Vagina (tissue), 2 donors: ENCODE data around the gene RFX6.
"Not testable (repeated sequence)": the region's sequence is repeated elsewhere in the genome, so short reads cannot be mapped to it uniquely, and the experiment has no call there.

Experiments
- POLR2A ChIP-seq, 2 donors: fragments of 450-650 bp; IDR thresholded peaks; one replicate each; pipeline ENCODE4 v1.6.1; 2017; ENCODE audit warnings: antibody characterized with exemption in 2 of 2, mild to moderate bottlenecking in 2 of 2, moderate library complexity in 2 of 2
- POLR2AphosphoS5 ChIP-seq, 2 donors: sonication (generic); formaldehyde crosslinking; IDR thresholded peaks; one replicate each; pipeline ENCODE4 v1.9.0; 2017; ENCODE audit warnings: antibody characterized with exemption in 2 of 2, mild to moderate bottlenecking in 2 of 2, low read depth in 1 of 2; ENCODE audit not compliant: insufficient read depth in 1 of 2
- TF ChIP-seq, protein P1 (sequence below), 3 experiments: fragments of 450-650 bp in 2 of 3; fragments of 200-600 bp in 1 of 3; sonication (generic) in 1 of 3; IDR thresholded peaks; one replicate each; pipeline ENCODE4 v1.5.1; 2017 to 2019; ENCODE audit warnings: antibody characterized with exemption in 3 of 3, mild to moderate bottlenecking in 2 of 3, moderate library complexity in 2 of 3

GRCh38 chr6:116834526-116834925 is 42.5 kb upstream of the RFX6 start:
- TF ChIP-seq, protein P1, sequence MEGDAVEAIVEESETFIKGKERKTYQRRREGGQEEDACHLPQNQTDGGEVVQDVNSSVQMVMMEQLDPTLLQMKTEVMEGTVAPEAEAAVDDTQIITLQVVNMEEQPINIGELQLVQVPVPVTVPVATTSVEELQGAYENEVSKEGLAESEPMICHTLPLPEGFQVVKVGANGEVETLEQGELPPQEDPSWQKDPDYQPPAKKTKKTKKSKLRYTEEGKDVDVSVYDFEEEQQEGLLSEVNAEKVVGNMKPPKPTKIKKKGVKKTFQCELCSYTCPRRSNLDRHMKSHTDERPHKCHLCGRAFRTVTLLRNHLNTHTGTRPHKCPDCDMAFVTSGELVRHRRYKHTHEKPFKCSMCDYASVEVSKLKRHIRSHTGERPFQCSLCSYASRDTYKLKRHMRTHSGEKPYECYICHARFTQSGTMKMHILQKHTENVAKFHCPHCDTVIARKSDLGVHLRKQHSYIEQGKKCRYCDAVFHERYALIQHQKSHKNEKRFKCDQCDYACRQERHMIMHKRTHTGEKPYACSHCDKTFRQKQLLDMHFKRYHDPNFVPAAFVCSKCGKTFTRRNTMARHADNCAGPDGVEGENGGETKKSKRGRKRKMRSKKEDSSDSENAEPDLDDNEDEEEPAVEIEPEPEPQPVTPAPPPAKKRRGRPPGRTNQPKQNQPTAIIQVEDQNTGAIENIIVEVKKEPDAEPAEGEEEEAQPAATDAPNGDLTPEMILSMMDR (IDR thresholded peaks at IDR 0.05) = not testable (repeated sequence)
- TF ChIP-seq POLR2AphosphoS5 (IDR thresholded peaks at IDR 0.05; ENCODE audit: insufficient read depth in 1 of 2, low read depth in 1 of 2); POLR2A (IDR thresholded peaks at IDR 0.05): not testable (repeated sequence)
